Esophagus mucosa (tissue), 1 donor: ENCODE results near the gene NAA35. TPM values are rescaled to one million over a fixed set of nuclear protein-coding genes. Genes with fewer than 3 reads are reported as not detected.
"Not testable (repeated sequence)": the region's sequence is repeated elsewhere in the genome, so short reads cannot be mapped to it uniquely, and the experiment has no call there.

ENCODE experiments used
- ATAC-seq: fragments of 200-7000 bp; cut with Tn5 transposase; one replicate; pipeline ENCODE4 v1.9.1; 2020
- total RNA-seq: library from RNA; stranded (reverse); gene quantifications from one replicate; pipeline ENCODE4 v1.2.4, GENCODE V29; 2023
- donor health status: DM: yes; HTN: yes; CAD: no.

NAA35 gene
- total RNA-seq, 1 donor from 2014 or later = 17.3 TPM

DNA sequence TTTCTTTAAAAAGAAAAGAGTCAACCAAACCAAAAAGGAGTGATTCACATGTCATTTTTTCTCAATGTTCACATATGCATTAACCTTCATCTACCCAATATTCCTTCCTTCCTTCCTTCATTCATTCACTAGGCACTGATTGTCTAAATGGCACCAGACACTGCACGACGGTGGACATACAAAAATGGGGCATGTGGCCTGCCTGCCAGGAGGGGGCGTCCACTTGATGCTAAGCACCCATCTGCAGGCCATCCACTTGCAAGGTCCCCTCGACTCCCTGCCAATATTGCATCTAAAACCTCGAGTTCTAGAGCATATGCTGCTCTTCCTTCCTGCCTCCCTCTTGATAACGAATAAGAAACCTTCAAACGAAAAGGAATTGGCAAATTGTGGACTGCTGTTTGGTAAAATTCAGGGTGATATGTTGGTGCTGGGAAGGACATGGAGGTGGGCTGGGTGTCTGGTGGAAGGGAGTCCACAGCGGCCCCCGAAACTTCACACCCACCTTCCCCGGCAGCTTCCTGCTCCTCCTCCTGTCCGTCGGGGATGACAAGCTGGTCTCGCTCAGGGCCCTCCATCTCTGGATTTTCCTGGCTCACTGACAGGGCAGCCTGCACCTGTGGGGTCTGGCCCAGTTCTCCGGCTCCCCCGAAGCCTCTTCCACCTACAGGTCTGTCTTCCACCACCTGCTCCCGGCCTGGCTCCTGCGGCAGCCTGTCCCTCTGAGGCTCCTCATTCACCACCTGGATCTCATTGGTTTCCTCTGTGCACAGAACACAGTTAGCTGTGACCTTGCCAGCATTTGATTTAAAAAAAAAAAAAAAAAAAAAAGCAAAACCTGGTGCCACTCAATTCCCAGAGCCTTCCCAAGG, 94.2 kb downstream of the NAA35 start:
- no peak for ATAC-seq

DNA sequence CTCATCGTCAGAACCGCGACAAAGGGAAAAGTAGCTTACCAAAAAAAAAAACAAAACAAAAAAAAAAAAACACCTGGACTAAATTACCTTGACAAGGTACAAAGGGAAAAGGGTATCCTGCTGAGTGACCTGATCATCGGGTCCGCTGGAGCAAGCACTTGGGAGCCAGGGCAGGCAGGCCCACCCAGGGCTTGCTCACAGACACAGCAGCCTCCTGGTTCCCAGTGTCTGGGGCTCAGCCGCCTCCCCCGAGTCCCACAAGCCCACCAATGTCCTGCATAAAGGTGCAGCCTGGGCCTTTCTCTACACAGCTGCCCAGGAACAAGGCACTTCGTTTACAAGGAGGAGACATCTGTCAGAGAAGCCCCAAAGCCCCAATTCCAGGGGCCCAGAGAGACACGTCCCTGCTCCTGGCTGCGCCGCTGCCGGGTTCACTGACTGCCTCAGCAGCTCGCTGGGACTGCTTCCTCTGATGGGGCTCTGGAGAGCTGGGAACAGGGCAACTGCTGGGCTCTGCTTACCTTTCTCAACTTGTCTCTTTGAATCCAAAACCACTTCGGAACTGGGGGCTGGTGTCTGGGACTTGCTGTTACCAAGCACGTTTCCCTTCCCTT, 95.0 kb downstream of the NAA35 start:
- no peak for ATAC-seq

DNA sequence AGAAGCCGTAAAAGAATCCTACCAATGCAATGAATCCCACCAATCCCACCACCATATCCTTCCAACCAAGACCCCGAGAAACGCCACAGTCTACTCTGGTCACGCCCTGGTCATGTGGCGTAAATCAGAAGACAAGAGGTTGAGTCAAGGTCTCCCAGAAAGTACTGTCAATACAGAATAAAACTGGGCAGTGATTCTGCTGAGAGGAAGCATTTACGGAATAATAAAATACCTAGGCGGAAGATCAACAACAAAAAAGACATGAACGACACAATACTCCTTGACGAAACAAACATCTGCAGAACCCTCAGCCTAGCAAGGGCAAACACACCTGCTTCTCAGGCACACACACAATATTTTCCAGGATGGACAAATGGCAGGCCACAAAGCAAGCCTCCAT, 95.6 kb downstream of the NAA35 start:
- no peak for ATAC-seq

DNA sequence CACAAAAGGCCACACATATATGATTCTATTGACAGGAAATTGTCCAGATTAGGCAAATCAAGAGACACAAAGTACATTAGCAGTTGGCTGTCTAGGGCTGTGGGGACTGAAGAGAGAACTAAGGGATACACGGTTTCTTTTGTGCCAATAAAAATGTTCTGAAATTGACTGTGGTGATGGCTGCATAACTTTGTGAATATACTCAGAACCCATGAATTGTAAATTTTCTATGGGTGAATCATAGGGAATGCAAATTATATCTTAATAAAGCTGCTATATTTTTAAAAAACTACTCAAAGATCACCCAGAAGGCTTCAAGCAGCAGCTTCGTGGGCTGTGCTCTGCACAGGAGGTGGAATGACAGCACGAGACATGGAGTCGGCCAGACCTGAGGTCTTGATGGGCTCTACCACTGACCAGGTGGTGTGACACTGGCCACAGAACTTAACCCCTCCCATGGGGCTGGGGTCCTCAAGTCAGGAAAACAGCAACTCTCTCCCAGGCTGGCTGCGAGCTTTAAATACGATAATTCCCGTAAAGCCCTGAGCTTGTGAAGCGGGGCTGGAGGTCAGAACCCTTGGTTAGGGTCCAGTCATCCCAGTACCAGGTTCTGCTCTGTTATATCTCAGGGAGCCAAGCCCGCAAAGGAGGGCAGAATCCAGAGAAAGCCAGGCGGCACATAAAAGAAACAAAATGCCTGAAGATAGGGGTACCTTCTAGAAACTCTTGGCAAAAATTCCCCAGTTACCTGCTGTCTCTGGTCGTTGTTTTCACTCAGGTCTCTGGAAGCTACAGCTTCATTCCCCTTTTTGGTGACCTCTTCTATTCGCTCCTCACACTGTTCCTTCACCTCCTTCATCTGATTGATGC, 99.3 kb downstream of the NAA35 start:
- no peak for ATAC-seq

DNA sequence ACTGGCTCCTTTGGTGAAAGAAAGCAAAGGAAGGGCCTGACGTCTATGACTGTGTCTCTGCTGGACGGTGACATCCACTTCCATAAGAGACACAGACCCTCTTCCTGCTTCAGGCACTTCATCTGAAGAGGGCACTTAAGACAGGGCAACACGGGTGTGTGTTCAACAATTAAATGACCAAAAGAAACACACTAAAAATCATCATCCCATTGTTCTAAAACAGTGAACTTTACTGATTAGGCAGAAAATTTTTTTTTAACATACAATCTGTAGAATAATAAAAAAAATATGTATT, 99.9 kb downstream of the NAA35 start:
- no peak for ATAC-seq

DNA sequence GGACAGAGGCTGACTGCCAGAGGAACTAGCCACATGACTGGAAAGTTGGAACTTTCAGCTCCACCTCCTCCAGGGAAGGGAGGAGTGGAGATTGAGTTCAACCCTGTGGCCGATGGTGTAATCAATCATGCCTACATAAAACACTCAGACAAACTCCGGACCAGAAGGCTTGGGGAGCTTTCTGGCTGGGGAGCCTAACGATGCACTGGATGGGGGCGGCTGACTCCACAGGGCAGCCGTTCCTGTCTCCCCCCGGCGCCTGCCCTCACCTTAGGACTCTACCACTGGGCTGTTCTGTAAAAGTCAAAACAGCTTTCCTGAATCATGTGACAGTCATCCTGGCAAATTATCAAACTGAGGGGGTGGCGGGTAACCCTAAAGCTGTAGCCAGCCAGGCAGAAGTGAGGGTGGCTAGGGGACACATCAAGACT, 100.4 kb downstream of the NAA35 start:
- ATAC-seq = no peak

DNA sequence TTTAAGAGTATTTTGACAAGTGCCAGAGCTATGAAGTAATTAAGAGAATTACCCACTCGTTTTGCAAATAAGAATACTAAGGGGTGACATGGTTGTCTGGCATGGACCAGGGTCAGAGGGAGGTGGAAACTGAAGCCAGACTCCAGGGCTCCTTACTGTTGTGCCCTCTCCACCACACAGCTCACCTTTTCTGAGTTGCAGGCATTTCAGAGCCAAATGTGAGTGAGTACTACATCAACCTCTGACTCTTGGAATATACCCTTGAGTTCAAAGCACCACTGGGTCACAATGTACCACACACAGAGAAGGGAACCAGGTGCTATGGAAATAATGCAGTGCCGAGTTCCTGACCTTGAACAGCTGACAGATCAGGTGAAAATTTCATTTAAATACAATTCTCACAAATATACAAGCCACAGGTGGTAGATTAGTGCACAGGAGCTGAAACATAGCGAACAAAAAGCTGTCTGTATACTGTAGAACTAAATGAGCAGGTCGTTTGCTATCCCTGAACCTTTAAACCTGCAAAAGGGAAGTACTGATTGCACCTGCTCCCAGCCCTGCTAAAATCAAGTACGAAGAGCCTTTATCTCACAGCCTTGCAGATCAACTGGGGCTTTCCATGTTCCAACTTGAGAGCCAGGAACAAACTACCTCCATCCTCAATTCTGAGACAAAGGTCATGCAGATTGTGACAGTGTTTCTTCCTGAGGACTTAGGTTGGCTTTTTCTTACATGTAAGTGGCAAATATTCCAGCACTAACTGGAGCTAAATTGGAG, 101.4 kb downstream of the NAA35 start:
- no peak for ATAC-seq

DNA sequence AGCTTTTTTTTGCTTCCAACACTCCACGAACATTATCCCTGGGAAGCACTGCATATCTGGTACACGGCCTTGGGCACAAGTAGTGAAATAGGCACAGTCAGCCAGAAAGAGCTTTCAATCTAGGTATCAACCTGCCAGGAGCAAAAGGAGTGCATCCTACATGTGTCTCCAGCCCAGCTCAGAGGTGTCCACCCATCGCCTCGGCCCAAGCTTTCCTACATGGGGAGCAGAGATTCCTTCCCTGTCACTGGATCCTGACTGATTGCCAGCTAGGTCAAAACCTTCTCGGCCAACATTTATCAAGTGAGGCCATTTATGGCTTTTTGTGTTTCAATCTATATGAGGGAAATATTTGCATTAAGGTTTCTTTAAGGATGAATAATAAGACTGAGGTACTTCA, 102.6 kb downstream of the NAA35 start:
- no peak for ATAC-seq

DNA sequence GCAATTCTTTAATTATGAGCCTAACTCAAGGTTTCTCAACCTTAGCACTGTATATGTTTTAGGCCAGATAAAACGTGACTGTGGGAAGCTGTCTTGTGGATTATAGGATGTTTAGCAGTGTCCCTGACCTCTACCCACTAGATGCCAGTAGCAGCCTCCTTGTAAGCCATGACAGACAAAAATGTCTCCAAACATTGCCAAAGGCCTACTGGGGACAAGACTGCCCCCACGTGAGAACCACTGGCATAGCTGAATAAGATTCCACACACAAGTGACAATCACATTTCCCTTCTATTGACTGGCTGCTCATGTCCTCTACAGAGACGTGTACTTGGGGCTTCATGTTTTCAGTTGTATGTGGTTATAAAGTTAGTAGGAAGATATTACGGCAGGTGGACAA, 103.1 kb downstream of the NAA35 start:
- ATAC-seq = no peak

DNA sequence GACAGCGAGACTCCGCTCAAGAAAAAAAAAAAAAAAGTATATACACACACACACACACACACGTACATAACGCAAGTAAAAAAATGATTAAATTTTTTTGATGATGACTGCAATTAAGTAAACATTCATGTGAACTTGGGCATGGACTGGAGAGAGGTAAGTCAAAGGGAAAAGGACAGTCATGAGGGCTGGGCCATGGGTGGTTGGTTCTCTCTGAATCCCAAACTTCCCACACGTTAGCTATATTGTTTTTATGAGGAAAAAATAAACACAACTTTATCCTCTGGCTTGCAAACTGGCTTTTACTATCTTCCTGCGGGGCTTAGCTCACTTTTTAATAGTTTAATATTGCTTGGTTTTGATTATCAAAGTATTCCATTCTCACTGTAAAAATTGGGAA, 104.7 kb downstream of the NAA35 start:
- no peak for ATAC-seq

DNA sequence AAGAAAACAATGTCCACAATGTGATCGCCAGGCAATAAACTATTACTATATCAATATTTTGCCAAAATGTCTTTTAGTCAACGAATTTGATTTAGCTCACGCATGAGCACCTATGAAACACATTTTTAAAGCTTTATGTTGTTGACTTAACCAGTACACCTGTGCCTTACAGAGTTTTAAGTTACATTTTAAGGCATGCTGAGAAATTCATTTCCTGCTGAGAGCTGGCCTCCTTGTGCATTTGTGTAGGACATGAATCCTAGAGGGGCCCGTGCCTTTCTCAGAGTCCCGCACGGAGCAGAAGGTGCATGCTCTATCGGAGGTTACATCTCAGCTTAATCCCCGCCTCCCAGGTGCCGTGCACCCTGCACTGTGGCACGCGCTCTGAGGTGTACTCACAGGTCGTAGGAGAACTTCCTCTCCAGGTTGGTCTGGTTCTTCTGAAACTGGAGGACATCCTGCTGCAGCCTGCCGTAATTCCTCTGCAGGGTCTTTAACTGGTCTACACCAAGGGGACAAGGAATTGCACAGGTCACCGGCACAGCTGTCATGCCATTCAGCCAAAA, 105.2 kb downstream of the NAA35 start:
- ATAC-seq = no peak

DNA sequence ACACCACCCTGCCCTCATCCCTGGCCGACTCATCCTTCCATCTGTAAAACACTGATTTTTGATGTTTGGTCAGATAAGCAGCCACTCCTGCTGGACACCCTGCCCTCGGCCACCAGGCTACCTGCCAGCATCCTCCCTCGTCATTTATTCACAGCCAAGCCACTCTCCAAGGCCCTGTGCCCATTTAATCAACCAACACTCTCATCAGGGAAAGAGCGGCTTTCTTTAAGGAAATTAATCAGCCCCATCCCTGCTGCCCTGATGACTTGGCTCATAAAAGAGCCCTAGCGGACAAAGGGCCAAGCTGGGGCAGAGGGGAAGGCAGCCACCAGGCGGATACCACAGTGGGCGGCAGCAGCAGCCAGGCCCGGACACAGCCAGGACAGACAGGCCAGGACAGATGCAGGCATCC, 106.0 kb downstream of the NAA35 start:
- ATAC-seq = no peak

DNA sequence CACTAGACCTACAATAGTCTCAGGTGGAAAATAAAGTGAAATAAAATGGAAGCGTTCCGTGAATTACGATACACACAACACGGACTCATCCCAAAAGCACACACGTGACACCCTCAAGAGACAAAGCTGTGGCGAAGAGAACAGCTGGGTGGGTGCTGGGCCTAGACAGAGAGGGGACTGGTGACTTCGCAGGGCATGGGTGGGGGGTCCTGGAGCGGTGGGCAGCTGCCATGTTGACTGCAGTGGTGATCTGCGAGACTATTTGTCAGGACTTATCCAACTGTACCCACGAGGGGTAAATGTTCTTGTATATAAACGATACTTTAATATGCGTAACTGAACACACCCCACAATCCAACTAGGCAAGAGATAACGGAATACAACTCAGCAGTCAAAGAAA, 106.4 kb downstream of the NAA35 start:
- no peak for ATAC-seq

DNA sequence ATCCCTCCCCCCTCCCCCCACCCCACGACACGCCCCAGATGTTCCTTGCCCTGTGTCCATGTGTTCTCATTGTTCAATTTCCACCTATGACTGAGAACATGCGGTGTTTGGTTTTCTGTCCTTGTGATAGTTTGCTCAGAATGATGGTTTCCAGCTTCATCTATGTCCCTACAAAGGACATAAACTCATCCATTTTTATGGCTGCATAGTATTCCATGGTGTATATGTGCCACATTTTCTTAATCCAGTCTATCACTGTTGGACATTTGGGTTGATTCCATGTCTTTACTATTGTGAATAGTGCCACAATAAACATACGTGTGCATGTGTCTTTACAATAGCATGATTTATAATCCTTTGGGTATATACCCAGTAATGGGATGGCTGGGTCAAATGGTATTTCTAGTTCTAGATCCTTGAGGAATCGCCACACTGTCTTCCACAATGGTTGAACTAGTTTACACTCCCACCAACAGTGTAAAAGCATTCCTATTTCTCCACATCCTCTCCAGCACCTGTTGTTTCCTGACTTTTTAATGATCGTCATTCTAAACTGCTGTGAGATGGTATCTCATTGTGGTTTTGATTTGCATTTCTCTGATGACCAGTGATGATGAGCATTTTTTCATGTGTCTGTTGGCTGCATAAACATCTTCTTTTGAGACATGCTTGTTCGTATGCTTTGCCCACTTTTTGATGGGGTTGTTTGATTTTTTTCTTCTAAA, 107.2 kb downstream of the NAA35 start:
- not testable (repeated sequence) for ATAC-seq

DNA sequence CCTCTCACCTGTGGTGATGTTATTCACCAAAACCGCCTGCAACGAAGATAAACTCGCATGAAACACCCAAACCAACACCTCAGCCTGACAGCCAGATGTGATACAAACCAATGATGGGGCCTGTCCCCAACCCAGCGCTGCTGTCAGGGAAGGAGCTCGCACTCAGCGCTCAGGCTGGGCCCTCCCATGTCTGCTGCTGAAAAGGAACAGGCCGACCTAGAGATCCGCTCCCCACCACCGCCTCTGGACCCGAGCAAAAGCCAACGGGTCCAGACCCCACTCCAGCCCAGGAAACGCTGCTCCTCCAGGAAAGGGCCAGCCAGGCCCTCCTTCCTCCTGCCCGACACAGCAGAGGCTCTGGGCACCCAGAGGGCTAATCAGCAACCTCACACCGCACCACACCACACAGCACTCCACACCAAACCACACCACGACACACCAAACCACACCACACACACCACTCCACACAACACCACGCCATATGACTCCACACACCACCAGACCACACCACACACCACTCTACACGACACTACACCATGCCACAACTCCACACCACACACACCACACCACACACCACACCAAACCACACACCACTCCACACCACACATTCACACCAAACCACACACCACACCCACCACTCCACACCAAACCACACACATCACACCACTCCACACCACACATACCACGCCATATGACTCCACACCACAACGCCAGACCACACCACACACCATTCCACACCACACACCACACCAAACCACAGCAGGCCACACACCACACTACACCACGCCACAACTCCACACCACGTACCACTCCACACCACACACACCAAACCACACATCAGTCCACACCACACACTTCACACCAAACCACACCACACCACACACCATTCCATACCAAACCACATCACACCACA, 111.9 kb downstream of the NAA35 start:
- no peak for ATAC-seq

DNA sequence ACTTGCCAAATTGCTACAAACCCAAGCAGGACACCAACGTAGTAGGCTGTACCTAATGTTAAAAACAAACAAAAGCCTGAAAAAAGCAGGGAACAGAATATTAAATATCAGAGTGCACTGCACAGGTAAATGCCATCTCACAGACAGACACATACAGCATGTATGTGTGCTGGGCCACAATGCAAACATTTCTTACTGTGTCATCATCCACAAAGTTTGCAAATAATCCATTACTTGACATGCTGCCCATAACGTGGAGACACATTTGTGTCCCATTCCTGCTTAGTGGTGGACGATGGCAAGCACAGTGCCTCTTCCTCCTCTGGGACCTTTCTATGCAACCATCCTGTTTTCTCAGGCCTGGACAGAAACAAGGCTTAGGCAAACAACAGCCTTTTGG, 113.7 kb downstream of the NAA35 start:
- no peak for ATAC-seq

DNA sequence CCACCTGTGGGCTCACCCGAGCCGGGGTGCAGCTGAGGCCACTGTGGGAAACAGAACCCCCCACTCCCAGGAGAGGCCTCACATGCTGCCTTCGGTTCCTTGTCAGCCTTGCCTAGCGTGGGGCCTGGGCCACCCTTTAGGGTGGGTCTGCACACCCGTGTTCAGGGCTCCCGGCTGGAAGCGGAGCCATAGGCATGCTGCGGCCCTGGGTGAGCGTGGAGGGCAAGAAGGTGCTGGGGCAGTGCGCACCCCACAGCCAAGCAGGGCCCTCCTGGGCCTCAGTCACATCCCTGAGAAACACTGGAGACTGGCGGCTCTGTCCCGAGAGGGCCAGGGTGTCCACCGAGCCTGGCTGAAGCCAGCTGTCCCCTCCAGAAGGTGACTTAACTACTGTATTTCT, 116.5 kb downstream of the NAA35 start:
- ATAC-seq = no peak

DNA sequence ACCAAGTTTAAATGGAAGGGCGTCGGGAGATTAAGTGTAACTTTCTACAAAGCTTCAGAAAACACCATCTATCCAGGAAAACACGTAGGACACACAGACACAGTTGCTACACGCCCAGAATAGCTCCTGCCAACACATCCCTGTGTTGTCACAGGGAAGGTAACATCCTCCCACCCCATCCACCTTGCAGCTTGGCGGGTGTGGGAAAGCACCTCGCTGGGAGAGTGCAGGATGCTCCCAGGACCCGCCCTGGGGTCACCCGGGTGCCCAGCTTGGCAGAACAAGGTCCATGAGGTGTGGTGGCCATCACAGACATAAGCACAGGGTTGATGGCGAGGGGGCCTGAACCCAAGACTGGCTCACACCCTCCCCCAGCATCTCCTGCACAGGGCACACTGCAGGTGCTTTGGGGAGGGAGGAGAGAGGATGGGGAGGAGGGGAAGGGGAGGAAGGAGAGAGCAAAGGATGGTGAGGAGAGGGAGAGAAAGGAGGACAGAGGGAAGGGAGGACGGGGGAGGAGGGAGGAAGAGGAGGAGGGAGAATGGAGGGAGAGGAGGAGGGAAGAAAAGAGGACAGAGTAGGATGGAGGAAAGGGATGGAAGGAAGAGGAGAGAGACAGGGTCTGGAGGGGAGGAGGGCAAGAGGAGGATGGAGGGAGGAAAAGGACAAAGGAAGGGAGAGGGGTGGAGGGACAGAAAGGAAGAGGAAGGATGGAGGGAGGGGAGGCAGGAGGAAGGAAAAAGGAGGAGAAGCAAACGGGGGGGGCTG, 121.2 kb downstream of the NAA35 start:
- no peak for ATAC-seq

DNA sequence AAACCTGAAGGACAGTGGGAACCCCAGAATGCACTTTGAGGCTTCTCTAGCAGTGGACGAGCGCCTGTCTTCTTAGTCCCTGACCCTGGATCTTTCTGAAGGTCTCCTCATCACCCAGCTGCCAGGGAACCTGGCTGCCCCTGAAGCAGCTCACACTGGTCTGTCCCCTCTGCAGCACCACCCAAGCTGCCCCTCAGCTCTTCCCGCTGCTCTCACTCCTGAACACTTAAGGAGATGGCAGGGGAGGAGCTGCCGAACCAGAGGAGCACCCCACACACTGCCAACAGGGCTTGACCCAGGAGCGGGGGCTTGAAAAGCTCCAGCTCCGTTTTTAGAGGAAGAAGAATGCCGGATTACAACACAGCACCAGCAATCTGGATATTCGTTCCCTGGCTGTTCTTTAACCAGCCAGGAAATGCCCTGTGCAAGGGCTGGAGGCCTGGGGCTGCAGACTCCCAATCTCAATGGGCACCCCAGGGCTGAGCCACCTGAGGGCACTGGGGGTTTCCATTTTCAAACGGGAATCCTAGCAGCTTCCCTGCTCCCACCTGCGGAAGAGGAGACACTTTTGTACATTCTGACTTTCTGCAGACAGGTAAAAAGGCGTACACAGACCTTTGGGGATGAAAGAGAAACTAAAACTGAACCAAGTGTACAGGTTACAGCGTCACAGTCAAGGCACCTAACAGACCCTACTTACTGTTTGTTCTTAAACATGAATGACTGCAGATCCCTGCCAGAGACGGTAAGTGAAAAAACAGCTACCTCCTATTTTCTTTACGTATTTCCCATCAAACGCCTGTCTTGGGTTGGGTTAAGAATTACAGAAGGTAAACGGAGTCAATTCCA, 122.1 kb downstream of the NAA35 start:
- no peak for ATAC-seq
